HG03342 (cell line): ENCODE measurements around the gene KCNF1.
"Not testable (repeated sequence)": the region's sequence is repeated elsewhere in the genome, so short reads cannot be mapped to it uniquely, and the experiment has no call there.

Experiments
- ATAC-seq: cut with Tn5 transposase; IDR thresholded peaks from one replicate; pipeline ENCODE4 v1.9.1; 2021; ENCODE audit warnings: mild to moderate bottlenecking, moderate library complexity; ENCODE audit not compliant: unreplicated experiment

The KCNF1 gene

GRCh38 chr2:10935953-10936942 lies 24.5 kb downstream of the KCNF1 start:
- no peak for ATAC-seq

DNA sequence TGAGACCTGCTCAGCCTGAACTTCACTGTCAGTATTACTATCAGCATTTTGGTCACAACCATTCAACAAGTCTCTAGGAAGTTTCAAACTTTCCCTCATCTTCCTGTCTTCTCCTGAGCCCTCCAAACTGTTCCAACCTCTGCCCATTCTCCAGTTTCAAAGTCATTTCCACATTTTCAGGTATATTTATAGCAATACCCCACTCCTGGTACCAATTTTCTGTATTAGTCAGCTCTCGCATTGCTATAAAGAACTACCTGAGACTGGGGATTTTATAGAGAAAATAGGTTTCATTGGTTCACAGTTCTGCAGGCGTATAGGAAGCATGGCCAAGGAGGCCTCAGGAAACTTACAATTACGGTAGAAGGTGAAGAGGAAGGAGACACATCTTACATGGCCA lies 27.3 kb downstream of the KCNF1 start:
- no peak for ATAC-seq

DNA sequence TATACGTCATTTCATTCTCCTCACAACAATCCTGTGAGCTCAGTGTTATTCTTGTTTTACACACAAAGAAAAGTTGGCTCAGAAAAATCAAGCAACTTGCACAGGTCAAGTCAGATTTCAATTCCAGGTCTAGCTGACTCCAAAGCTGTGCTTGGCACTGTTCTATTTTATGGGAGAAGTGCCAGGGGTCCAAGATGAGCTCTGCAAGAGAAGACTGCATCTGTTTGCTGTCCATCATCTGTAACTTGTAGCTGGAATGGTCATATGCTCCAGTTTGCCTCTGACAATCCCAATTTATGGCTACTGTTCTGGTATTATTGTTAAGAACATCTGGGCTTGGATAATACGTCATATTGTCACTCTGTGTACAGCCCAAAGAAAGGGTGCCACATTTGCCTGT lies 28.9 kb downstream of the KCNF1 start:
- no peak for ATAC-seq

- no peak for ATAC-seq
These were observed 29.6 kb downstream of the KCNF1 start for GRCh38 chr2:10941383-10941782.

DNA sequence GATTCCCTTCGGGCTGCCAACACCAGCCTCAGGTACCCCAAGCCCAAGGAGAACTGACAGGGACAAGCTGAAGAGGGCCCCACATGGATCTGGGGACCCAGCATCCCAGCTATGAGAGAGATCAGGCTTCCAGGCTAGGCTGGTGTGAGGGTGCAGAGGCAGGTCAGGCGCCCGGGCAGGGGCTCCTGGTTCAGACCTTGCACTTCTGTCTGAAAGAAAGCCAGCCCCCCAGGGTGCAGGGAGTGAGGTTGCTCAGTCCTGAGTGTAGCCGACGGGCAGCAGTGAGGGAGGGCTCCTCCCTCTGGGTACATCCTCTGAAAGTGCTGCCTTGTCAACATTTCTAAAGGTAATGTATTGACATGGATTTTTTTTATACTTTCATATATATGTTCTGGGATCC lies 33.1 kb downstream of the KCNF1 start:
- ATAC-seq = no peak

DNA sequence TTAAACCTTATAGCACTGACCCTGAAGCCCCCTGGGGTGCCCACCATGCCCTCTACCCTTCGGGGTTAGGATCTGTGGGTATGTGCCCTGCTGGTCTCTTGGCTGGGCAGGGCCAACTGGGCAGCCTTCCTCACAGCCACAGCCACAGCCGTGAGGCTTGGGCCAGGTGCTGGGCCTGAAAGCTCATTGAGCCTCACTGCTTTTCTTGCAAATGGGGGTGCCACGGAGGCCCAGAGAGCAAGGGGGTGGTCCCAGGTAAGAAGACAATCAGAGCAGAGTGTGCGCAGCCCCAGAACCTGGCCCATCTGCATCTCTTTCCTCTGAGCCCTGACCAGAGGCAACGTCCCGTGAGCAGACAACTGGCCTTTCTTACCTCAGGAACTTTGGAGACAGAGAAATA lies 34.7 kb downstream of the KCNF1 start:
- no peak for ATAC-seq

DNA sequence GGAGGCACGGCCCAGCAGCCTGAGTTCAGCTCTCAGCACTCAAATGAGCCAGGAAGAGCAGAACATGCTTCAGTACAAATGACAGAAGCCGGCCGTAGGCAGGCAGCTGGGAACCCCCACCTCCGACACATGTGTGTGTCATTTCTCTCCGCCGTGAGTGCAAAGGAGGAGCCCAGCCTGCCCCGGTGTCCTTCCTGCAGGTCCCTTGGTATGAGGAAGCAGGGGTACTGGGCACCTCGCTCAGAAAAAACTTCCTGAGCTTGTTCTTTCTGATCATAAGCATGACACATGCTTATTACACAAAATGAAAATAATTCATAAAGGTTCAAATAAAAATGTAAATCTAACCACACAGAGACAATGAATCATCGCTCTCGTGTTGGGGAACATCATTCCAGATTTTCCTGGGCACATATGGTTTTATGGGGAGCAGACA lies 35.3 kb downstream of the KCNF1 start:
- no peak for ATAC-seq

DNA sequence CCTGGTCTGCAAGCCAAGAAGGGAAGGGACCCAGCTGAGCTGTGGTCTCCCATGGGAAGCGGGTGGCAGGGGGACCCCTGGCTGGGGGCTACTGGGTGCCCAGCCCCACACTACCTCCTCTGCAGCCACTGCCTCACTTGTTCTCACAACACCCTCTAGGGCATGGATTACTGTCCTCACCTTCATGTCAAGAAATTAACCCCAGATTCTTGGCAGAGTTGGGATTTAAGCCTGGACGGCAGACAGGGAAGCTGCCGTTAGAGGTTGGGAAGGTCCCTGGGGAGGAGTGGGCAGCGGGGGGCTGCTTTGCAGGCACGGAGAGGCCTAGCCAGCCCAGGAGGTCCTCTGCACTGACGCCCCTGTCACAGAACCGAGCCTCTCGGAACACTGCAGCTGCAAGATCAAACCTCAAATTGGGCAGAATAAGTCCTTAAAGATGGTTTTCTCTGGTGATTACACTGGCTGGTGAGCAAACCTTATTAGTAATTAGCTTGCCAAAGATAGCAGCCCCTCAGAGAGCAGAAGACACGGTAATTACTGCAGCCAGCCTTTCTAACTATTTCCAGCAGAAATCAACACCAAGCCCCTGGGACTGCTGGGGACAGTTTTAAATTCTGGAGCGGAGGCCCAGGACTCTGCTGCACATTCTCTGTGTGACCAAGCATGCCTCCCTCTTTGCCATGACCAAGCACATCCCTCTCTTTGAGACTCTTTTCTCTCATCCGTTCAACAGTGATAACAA lies 35.9 kb downstream of the KCNF1 start:
- ATAC-seq = no peak

GRCh38 chr2:10948188-10948564 lies 36.4 kb downstream of the KCNF1 start:
- no peak for ATAC-seq

DNA sequence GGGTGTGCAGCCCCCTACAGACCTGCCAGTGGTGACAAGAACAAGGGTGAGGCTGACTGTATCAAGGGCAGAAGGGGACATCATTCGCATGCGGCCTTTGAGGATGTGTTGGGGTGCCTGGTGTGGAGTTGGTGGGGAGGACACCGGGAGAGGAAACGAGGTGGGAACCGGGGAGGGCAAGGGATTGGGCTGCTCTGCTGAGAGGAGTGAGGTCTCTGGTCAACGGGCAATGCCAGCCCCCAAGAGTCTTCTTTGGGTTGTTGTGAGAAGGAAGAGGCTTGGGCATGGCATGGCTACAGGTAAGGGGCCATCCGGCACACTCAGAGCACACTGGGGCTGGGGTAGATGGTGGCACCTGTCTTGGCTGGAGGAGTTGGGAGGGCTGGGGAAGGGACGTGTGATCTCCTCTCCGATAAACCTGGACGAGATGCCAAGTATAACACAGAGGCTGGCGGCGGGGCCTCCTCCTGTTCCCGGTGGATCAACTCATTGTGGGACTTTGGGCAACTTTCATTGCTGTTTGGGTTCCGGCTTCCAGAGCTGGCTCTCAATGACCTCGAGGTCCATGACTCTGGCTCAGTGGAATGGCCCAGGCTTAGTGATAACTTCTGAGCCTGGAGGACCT lies 37.0 kb downstream of the KCNF1 start:
- no peak for ATAC-seq

- no peak for ATAC-seq
These were observed 38.1 kb downstream of the KCNF1 start for GRCh38 chr2:10949835-10950234.

GRCh38 chr2:10951558-10952414 lies 40.1 kb downstream of the KCNF1 start:
- ATAC-seq = no peak

DNA sequence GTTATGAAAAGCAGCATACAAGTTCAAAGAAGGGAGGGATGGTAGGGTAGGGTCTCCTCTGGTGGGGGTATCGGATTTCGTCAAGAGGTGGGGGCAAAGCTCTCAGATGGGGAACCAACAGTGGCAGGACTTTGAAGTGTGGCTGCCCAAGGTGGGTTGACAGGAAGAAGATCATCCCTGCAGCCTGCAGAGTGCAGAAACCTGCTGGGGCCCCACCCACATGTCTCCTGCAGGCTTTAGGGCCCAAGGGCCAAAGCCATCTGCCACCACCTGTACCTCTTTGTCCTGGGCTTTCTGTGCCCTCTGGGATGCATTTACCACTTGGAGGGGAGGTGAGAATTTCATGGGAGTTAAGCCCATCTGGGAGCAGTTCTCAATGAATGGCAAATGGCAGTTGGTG lies 42.7 kb downstream of the KCNF1 start:
- ATAC-seq = no peak

DNA sequence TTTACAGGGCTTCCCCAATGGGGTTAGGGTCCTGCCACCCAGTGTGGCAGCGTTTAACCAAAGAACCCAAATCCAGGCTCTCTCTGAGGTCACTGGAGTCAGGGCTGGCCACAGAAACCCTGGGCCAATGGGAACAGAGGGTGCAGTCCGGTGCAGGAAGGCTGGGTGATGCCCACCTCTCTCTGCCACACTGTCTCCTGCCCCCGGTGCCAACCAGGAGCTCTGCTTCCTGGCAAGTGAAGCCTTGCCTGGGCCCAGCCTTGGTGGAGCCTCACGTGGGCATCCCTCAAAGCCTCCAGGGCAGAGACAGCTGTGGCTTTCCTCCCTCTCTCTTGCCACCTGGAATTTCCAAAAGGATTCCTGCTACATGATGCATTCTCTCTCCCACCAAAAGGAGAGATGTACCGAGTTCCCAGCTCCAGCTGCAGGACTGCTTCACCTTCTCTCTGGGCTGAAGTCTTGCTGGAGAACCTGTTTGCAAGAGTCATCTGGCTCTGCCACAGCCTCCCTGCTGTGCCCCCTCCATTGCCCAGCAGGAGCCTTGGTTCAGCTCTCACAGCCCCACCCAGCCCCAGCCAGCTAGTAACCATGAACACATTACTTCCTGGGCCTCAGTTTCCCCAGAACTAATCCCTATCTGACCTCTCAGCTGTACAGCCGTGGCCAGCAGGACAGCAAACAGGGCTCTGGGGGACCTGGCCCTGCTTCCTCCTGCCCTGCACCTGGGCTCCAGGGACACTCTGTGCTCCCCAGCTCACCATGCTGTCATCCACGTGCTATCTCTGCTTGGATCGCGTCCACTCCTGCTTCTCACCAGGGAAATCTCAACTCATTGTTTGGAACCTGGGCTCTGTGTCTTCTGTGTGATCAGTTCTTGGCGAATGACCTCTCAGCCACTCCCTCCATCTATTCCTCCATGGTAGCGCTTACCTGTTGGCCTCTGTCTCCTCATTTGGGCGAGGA lies 43.4 kb downstream of the KCNF1 start:
- ATAC-seq = no peak

DNA sequence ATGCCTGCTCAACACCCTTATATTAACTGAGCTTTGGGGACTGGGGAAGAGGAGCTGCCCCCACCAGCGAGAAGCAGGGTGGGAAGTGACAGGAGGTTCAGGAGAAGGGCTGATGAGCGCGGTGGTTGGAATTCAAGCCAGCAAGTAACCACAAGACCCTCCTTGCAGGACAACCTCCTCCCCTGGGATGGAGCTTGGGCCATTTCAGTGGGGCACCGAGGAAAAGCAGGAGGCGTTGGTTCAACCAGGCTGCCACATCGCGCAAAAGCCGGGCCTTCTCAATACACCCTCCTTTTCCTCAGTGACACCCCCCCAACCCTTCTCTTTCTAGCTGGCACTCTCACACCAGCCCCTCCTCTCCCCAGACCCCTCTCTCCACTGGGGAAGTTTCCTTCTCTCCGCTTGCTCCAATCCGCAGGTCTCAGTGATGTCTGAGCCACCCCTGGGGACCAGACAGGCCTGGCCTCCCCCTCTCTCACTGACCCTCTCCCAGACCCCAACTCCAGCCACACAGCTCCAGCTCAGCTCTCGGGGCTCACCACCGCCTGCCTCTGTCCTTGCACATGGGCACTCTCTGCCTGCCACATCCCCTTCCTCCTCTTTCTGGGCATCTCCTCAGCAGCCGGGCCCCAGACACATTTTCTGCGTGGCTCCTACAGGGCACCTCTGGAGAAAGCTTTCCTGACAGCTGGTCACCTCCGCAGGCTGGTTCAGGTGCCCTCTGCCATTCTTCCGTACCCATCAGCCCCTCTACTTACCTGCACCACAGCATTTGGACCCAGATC lies 44.5 kb downstream of the KCNF1 start:
- ATAC-seq = no peak

- ATAC-seq = no peak
These were observed 45.7 kb downstream of the KCNF1 start for GRCh38 chr2:10957391-10957790.

DNA sequence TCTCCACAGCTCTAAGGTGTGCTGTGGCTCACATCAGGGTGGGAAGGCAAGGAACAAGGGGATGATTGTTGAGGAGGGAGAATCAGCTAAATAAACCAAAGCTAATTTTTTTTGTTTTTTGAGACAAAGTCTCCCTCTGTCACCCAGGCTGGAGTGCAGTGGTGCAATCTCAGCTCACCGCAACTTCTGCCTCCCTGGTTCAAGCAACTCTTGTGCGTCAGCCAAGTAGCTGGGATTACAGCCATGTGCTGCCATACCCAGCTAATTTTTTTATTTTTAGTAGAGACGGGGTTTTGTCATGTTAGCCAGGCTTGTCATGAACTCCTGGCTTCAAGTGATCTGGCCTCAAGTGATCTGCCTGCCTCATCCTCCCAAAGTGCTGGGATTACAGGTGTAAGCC lies 46.7 kb downstream of the KCNF1 start:
- not testable (repeated sequence) for ATAC-seq

- no peak for ATAC-seq
These were observed 49.1 kb downstream of the KCNF1 start for GRCh38 chr2:10960606-10961489.
